Suprapubic skin (tissue), 4 donors: ENCODE measurements around the gene EEF1A2. TPM values are rescaled to one million over a fixed set of nuclear protein-coding genes. Genes with fewer than 3 reads are reported as not detected.
A peak's percentile ranks its signal among the peaks of the same experiment; 100 is the strongest.

Source experiments
- DNase-seq, 2 donors: peaks; one replicate each; pipeline ENCODE4 v3.0.0-alpha.2; 2019; ENCODE audit warnings: low spot score in 2 of 2
- H3K27ac ChIP-seq: fragments of 200-600 bp; sonication (generic); one replicate; pipeline ENCODE4 v1.5.1; 2019
- H3K27me3 ChIP-seq: fragments of 200-600 bp; sonication (generic); one replicate; pipeline ENCODE4 v1.5.1; 2019
- H3K36me3 ChIP-seq: fragments of 200-600 bp; sonication (generic); one replicate; pipeline ENCODE4 v1.5.1; 2019
- H3K4me1 ChIP-seq: fragments of 200-600 bp; sonication (generic); one replicate; pipeline ENCODE4 v1.5.1; 2019
- H3K4me3 ChIP-seq: fragments of 200-600 bp; sonication (generic); one replicate; pipeline ENCODE4 v1.5.1; 2019; ENCODE audit warnings: mild to moderate bottlenecking
- H3K9me3 ChIP-seq: fragments of 200-600 bp; sonication (generic); one replicate; pipeline ENCODE4 v1.5.1; 2019
- EP300 ChIP-seq: sonication (generic); formaldehyde crosslinking; IDR thresholded peaks from one replicate; pipeline ENCODE4 v1.6.1; 2017; ENCODE audit warnings: antibody characterized with exemption
- POLR2A ChIP-seq, 2 donors: fragments of 450-650 bp; IDR thresholded peaks; one replicate each; pipeline ENCODE4 v1.6.1; 2017; ENCODE audit warnings: antibody characterized with exemption in 2 of 2, mild to moderate bottlenecking in 2 of 2, moderate library complexity in 2 of 2
- POLR2AphosphoS5 ChIP-seq, 3 donors: sonication (generic); formaldehyde crosslinking; IDR thresholded peaks; one replicate each; pipeline ENCODE4 v1.6.1; 2017; ENCODE audit warnings: antibody characterized with exemption in 3 of 3
- WGBS: methylation state at CpG from one replicate; pipeline ENCODE4 v1.1.5; 2018; 5-methylcytosine and 5-hydroxymethylcytosine counted together
- total RNA-seq, 4 donors: library from RNA; depleted of rRNA; stranded (reverse); fragments of >200 nt; gene quantifications; one replicate each; pipeline ENCODE4 v1.1.0, GENCODE V29; 2016
- TF ChIP-seq, protein P1 (sequence below), 2 donors: fragments of 200-600 bp in 1 of 2; fragments of 450-650 bp in 1 of 2; sonication (generic) in 1 of 2; IDR thresholded peaks; one replicate each; pipeline ENCODE4 v1.5.1; 2016 to 2019; ENCODE audit warnings: antibody characterized with exemption in 2 of 2, mild to moderate bottlenecking in 1 of 2, moderate library complexity in 1 of 2

EEF1A2 gene
- total RNA-seq, 4 donors from 2014 or later = 4.8 to 13.4 (median 12.0) TPM

DNA sequence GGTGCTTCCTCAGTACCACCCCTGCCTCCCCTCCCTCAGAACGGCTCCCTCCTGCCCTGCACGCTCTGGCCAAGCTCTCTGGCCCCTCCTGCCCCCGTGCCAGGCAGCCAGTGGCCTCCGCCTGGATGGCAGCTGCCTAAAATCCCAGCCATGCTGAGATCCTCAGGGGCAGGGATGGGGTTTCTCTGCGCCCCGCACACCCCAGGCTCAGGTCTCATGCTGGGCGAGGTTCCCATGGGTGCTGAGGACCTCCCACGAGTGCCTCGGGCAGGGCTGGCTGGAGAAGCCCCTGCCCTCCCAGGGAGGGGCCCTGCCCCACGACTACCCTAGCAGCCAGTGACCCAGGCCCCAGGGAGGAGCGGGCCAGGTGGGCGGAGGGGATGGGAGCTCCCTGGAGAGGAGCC, 35.5 kb upstream of the EEF1A2 start:
- Histone ChIP-seq H3K36me3 (no peaks in the 10 kb centered on the region), H3K27ac (peak overlapping the region; percentile 80), H3K4me1 (peaks cover 60% of the 10 kb centered on the region), H3K27me3 (peaks cover 7% of the 10 kb centered on the region), H3K9me3 (no peaks in the 10 kb centered on the region), H3K4me3 (peak overlapping the region; percentile 27)
- WGBS = 20% methylated on average over 1 of the region's 12 CpGs
- DNase-seq = no peak
- TF ChIP-seq EP300 = no peak
- TF ChIP-seq, protein P1, sequence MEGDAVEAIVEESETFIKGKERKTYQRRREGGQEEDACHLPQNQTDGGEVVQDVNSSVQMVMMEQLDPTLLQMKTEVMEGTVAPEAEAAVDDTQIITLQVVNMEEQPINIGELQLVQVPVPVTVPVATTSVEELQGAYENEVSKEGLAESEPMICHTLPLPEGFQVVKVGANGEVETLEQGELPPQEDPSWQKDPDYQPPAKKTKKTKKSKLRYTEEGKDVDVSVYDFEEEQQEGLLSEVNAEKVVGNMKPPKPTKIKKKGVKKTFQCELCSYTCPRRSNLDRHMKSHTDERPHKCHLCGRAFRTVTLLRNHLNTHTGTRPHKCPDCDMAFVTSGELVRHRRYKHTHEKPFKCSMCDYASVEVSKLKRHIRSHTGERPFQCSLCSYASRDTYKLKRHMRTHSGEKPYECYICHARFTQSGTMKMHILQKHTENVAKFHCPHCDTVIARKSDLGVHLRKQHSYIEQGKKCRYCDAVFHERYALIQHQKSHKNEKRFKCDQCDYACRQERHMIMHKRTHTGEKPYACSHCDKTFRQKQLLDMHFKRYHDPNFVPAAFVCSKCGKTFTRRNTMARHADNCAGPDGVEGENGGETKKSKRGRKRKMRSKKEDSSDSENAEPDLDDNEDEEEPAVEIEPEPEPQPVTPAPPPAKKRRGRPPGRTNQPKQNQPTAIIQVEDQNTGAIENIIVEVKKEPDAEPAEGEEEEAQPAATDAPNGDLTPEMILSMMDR (IDR thresholded peaks at IDR 0.05) = no peak
- no peak for TF ChIP-seq POLR2AphosphoS5 (IDR thresholded peaks at IDR 0.05)
- no peak for TF ChIP-seq POLR2A (IDR thresholded peaks at IDR 0.05)

DNA sequence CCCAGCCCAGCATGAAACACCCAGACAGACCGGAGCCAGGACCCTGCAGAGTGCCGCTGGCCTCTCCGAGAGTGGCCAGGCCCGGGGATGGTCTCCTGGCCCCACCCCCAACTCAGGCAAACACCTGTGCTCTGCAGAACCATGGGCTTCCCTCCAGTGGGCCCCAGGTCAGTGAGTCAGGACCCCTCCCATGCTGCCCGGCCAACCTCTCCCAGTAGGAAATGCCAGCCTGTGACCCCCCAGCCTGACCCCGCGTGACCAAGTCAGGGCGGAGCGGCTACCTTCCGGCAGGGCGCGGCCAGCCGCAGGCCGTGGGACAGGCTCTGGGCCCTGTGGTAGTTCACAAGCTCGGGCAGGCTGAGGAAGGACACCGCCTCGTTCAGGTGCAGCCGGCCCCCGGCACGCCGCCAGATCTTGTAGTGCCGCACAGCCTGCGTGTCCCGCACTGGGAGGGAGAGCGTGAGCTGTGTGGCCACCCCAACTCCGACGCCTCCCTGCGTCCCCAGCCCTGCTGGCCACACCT, 35.0 kb upstream of the EEF1A2 start:
- Histone ChIP-seq H3K9me3 (no peaks in the 10 kb centered on the region), H3K4me1 (peaks cover 55% of the 10 kb centered on the region), H3K36me3 (no peaks in the 10 kb centered on the region), H3K27me3 (peaks cover 7% of the 10 kb centered on the region), H3K4me3 (no peak overlapping the region), H3K27ac (peak overlapping the region; percentile 80)
- WGBS = 58% methylated on average over 4 of the region's 28 CpGs
- no peak for DNase-seq
- TF ChIP-seq POLR2A (IDR thresholded peaks at IDR 0.05) (no peak), POLR2AphosphoS5 (IDR thresholded peaks at IDR 0.05) (no peak), EP300 (no peak)
- TF ChIP-seq, protein P1 (IDR thresholded peaks at IDR 0.05) = no peak

DNA sequence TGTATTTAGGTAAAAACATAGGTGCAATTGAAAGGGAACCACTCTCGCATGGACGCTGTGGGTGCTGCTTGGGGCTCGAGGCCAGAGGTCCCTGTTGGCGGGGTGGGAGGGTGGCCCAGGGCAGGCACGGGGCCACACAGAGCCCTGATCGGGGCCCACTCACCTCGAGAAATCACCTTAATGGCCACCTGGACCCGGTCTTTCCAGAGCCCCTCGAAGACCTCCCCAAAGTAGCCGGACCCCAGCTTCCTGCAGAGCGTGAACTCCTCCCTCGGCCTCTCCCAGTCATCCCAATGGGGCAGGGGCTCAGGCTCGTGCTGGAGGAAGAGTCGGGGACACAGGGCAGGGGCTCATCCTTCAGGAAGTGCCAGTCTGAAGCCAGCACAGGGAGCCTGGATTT, 34.5 kb upstream of the EEF1A2 start:
- WGBS = 90% methylated on average over 6 of the region's 14 CpGs
- no peak overlapping the region for H3K27ac ChIP-seq

DNA sequence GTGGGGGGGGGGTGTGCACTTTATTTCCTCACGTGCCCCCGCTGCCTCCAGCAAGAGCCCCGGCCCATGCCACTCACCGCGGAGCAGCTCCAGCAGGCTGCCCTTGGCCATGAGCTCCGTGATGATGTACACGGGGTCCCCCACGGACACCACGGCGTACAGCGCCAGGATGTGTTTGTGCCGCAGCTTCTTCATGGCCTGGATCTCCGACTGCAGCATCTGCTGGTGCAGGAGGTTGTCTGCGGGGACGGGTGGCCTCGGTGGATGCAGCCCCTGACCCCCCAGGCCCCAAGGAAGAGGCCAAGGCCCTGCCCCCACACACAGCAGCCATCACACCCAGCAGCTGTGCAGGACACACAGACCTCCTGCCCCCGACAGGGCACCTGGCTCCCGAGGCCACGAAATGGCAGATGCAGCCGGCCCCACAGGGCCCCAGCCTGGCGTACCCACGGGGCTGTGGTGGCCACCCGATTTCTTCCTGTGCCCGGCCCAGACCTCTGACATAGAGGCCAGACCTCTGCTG, 33.6 kb upstream of the EEF1A2 start:
- peak in 1 of 2 donors; percentile 55 for DNase-seq
- no peak overlapping the region for H3K4me3 ChIP-seq
- H3K4me1 ChIP-seq = peaks cover 41% of the 10 kb centered on the region
- H3K27ac ChIP-seq = no peak overlapping the region
- H3K9me3 ChIP-seq = no peaks in the 10 kb centered on the region
- H3K36me3 ChIP-seq = no peaks in the 10 kb centered on the region
- TF ChIP-seq POLR2AphosphoS5 (IDR thresholded peaks at IDR 0.05) (no peak), POLR2A (IDR thresholded peaks at IDR 0.05) (no peak)
- H3K27me3 ChIP-seq = peaks cover 7% of the 10 kb centered on the region
- 79% methylated on average over 8 of the region's 24 CpGs for WGBS

More for the DNA sequence above, 34.5 kb upstream of the EEF1A2 start:
- TF ChIP-seq POLR2A (IDR thresholded peaks at IDR 0.05) (no peak), POLR2AphosphoS5 (IDR thresholded peaks at IDR 0.05) (no peak), EP300 (no peak)
- TF ChIP-seq, protein P1 (IDR thresholded peaks at IDR 0.05) = no peak
- peak in 1 of 2 donors; percentile 61 for DNase-seq
- Histone ChIP-seq H3K27me3 (peaks cover 7% of the 10 kb centered on the region), H3K4me1 (peaks cover 50% of the 10 kb centered on the region), H3K9me3 (no peaks in the 10 kb centered on the region), H3K36me3 (no peaks in the 10 kb centered on the region), H3K4me3 (no peak overlapping the region)

DNA sequence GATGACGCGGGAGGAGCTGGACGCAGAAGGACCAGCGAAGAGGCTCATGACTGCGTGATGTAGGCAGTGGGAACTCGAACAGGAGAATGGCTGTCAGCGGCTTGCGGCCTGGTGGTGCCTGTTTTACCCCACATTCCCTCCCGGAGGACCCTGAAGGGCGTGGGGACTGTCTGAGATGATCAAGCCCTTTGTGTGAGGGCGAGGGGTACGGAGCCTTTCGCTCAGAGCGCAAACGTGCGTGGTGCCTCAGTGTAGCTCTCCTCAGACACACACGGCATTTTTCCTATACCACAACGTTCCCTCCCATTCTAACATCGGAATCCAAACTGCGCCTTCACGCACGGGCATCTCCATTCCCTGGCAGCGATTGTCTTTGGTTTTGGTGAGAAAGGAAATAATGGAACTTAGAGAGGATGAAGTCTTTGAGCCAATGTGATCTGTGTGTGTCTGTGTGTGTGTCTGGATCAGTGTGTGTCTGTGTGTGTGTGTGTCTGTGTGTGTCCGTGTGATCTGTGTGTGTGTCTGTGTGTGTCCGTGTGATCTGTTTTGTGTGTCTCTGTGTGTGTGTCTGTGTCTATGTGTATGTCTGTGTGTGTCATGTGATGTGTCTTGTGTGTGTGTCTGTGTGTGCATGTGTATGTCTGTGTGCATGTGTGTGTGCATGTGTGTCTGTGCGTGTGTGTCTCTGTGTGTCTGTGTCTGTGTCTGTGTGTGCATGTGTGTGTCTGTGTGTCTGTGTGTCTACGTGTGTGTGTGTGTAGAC, 33.0 kb upstream of the EEF1A2 start:
- peak in 1 of 2 donors; percentile 56 for DNase-seq
- WGBS = 75% methylated on average over 26 of the region's 27 CpGs
- TF ChIP-seq EP300 (no peak), POLR2AphosphoS5 (IDR thresholded peaks at IDR 0.05) (no peak), POLR2A (IDR thresholded peaks at IDR 0.05) (no peak)
- TF ChIP-seq, protein P1 (IDR thresholded peaks at IDR 0.05) = no peak
- no peaks in the 10 kb centered on the region for H3K36me3 ChIP-seq
- H3K27me3 ChIP-seq = peaks cover 7% of the 10 kb centered on the region
- no peak overlapping the region for H3K4me3 ChIP-seq
- H3K9me3 ChIP-seq = no peaks in the 10 kb centered on the region
- peaks cover 34% of the 10 kb centered on the region for H3K4me1 ChIP-seq
- no peak overlapping the region for H3K27ac ChIP-seq
